ENCODE data around the gene AP1B1.
A peak's percentile ranks its signal among the peaks of the same experiment; 100 is the strongest.

The AP1B1 gene

GRCh38 chr22:29330291-29330690 lies 58.1 kb downstream of the AP1B1 start:
- no peak for DNase-seq

- no peak for DNase-seq
These were observed 58.8 kb downstream of the AP1B1 start for GRCh38 chr22:29329581-29329980.

- DNase-seq, result no peak
These were observed 59.5 kb downstream of the AP1B1 start for GRCh38 chr22:29328566-29329500.

- no peak for DNase-seq
These were observed 60.3 kb downstream of the AP1B1 start for GRCh38 chr22:29328055-29328454.

GRCh38 chr22:29327089-29327764 lies 61.1 kb downstream of the AP1B1 start:
- DNase-seq, result no peak

GRCh38 chr22:29326481-29326880 lies 61.9 kb downstream of the AP1B1 start:
- no peak for DNase-seq

- DNase-seq, result no peak
These were observed 62.5 kb downstream of the AP1B1 start for GRCh38 chr22:29325785-29326315.

GRCh38 chr22:29325356-29325755 lies 63.0 kb downstream of the AP1B1 start:
- DNase-seq, result no peak

- no peak for DNase-seq
These were observed 64.7 kb downstream of the AP1B1 start for GRCh38 chr22:29323641-29324040.

- no peak for DNase-seq
These were observed 67.8 kb downstream of the AP1B1 start for GRCh38 chr22:29320546-29320945.

- DNase-seq, result no peak
These were observed 69.3 kb downstream of the AP1B1 start for GRCh38 chr22:29319072-29319471.

GRCh38 chr22:29317827-29318454 lies 70.4 kb downstream of the AP1B1 start:
- DNase-seq, result no peak

- DNase-seq, result no peak
These were observed 72.1 kb downstream of the AP1B1 start for GRCh38 chr22:29316141-29316828.

- no peak for DNase-seq
These were observed 72.9 kb downstream of the AP1B1 start, which contains the start of gene RASL10A for GRCh38 chr22:29315286-29316140. Gene RASL10A (minus strand): TSS chr22:29315697. CDS start chr22:29315246, 451 bp downstream.

- DNase-seq, result no peak
These were observed 73.7 kb downstream of the AP1B1 start for GRCh38 chr22:29314537-29315285.

GRCh38 chr22:29313576-29314466 lies 74.5 kb downstream of the AP1B1 start:
- no peak for DNase-seq

GRCh38 chr22:29313126-29313575 lies 75.2 kb downstream of the AP1B1 start:
- DNase-seq, result peak; percentile 53

- DNase-seq, result no peak
These were observed 75.9 kb downstream of the AP1B1 start for GRCh38 chr22:29312218-29313125.

Data from stimulated activated CD8-positive, alpha-beta memory T cell treated with anti-CD3 and anti-CD28 coated beads, Interleukin-4, amount 100 ng/mL, for 48 hours (primary cell).